NK-92 treated with Interleukin-12 subunit alpha and Interleukin-12 subunit beta, amount 100 ng/mL, for 24 hours (cell line): Measurements from ENCODE around the gene RBM5.

ENCODE experiments used
- DNase-seq: peaks from one replicate; lab custom pipeline; 2025; lab: John Stamatoyannopoulos, UW

Gene RBM5

GRCh38 chr3:50162034-50162883 lies 73.5 kb downstream of the RBM5 start:
- no peak for DNase-seq

DNA sequence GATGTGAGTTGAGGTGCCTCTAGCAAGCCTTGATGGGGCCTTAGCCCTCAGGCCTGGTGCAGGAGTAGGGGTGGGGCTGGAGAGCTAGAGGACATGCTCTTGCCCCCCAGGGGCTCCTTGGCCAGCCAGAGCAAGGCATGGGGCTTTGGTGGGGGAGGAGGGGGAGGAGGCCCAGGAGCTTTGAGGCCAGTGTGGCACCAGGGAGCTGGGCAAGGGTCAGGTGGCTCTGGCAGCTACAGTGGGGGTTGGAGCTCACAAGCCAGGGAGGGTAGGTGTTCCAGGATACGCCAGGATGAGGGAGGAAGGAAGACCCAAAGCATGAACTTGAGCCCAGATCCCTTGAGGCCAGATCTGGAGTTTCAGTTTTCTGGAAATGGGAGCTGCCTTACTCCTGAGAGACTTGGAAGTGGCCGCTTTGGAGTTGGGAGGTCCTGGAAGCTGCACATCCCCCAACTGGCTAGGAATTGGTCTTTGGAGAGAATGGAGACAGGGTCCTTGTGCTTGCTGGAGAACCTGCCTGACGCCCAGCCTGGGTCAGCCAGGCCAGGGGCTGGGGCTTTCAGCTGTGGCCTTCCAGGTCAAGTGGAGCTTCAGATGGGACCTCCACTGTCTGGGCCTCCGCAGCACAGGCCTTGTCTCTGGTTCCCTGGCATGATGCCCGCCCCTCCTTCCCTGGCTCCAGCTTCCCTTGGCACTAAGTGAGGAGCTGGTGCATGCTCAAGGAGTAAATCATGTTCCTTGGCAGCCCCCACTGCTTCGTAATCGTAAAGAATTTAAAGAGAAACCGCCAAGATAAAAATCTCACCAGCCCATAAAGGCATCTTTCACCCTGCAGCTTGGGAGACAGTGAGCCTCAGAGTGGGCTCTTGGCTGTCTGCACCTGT lies 75.1 kb downstream of the RBM5 start:
- DNase-seq: no peak

DNA sequence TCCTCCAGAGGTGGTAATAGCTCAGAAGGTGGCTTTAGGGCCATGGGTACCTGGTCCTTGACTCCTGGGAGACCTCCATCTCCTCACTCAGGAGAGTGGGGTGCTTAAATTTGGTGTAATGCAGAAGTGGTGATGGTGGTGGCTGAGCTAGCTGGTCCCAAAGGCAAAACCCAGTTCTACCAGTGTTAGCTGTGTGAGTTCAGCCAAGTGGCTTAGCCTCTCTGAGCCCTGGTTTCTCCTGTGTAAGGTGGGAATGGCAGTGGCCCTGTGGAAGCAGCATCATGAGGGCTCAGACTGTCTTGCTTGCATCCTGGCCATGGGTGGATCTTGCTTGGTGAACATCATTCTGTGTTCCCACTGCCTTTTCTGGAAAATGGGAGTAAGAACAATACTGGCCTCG lies 75.8 kb downstream of the RBM5 start:
- no peak for DNase-seq

GRCh38 chr3:50164984-50165909 lies 76.5 kb downstream of the RBM5 start:
- no peak for DNase-seq

DNA sequence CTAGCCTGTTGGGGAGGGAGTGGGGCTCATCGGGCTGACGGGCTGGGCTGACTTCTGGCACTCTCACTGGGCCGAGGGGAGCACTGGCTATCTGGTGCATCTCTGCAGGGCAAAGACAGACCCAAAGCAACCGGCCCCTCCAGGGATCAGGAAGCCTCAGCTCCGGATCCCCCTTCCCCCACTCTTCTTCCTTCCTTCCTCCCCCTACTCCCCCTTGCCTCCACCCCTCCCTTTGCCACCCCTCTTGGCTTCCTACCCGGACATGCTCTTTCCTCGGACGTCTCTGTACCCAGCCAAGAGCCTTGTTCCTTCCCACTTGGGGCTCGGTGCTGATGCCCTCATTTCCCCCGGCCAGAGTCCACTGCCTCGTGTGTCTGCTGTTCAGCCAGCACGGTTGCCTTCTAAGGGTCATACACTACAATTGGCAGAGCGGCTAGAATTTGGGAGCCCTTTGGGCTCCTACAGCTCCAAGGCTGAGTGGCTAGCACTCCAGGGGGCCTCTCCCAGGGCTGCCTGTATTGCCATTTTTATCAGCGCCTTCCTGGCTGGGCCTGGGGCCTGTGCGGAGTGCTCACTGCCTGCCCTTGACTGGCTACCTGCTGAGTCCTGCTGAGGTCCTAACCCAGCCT lies 77.3 kb downstream of the RBM5 start:
- DNase-seq: no peak

DNA sequence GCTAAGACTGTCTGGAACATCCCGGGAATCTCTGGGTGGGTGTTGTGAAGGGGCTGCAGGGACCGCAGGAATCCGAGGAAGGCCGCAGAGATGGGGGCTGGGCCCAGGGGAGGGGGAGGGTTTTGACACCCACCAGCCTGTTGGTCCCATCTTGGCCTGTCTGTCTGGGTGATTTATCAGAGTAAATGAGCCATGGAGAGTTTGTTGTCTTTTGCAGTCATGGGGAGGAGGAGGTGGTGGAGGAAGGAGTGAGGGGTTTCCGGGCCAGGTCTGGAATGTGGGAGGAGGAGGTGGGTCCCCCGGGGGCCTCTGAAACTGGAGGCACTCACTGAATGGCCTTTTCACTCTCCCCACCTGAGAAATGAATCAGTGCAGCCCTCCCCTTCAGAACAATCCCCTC lies 77.9 kb downstream of the RBM5 start:
- DNase-seq: no peak

GRCh38 chr3:50167069-50167840 lies 78.5 kb downstream of the RBM5 start:
- DNase-seq: no peak

DNA sequence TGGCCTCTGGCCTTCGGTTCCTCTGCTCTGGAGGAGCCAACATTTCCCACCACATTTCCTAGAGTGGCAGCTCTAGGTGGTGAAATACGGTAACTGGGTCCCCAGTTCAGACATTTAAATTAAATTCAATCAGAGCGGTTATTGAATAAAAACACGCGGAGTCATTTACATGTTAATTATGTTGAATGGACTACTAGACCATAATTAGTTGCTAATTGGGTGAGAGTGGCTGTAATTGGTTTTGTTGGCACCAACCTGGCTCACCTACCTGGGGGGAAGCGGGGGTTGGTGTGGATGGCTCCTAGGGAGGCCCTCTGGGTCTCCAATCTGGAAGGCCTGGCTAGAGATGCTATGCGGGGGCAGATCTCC lies 79.1 kb downstream of the RBM5 start:
- DNase-seq: no peak

- DNase-seq: no peak
These were observed 79.7 kb downstream of the RBM5 start for GRCh38 chr3:50168388-50168787.
